ENCODE data around the gene APC.

APC gene

GRCh38 chr5:112784726-112785125, 47.0 kb downstream of the APC start:
- H3K36me3 ChIP-seq (ENCODE audit: control insufficient read depth, insufficient read depth, low read length) = peaks cover 26% of the 10 kb centered on the region
- H3K27ac ChIP-seq (ENCODE audit: low read depth, low read length, severe bottlenecking) = no peak overlapping the region
- 100% methylated on average over 1 of the region's 2 CpGs for WGBS, 2 experiments (ENCODE audit: insufficient coverage in 2 of 2)
- H3K9me3 ChIP-seq (ENCODE audit: control insufficient read depth, low read length) = no peaks in the 10 kb centered on the region
- H3K4me3 ChIP-seq (ENCODE audit: extremely low read depth, insufficient read depth, low read length, poor library complexity, severe bottlenecking) = no peak overlapping the region
- H3K4me1 ChIP-seq (ENCODE audit: control insufficient read depth, insufficient read depth, low read length, poor library complexity, severe bottlenecking) = no peaks in the 10 kb centered on the region

DNA sequence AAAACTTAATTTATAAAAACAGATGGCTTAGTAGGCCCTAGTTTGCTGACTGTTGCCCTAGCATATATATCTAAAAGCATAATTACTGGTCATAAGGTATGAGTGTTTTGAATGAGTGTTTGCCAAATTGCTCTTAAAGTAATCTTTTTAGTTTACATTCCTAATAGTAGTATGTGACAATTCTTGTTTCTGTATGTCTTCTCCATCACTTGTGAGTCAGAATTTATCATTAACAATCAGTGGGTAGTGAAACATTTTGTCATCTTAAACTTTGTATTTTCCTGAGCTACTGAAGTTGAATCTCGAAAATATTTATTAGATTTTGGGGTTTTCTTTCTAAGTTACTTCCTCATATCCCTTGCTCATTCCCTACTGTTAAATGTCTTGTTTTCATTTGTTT, 49.6 kb downstream of the APC start:
- Histone ChIP-seq H3K4me3 (ENCODE audit: extremely low read depth, insufficient read depth, low read length, poor library complexity, severe bottlenecking) (no peak overlapping the region), H3K36me3 (ENCODE audit: control insufficient read depth, insufficient read depth, low read length) (peaks cover 20% of the 10 kb centered on the region), H3K9me3 (ENCODE audit: control insufficient read depth, low read length) (no peaks in the 10 kb centered on the region), H3K27ac (ENCODE audit: low read depth, low read length, severe bottlenecking) (no peak overlapping the region), H3K4me1 (ENCODE audit: control insufficient read depth, insufficient read depth, low read length, poor library complexity, severe bottlenecking) (no peaks in the 10 kb centered on the region)
- WGBS, 2 experiments (ENCODE audit: insufficient coverage in 2 of 2) = no CpG with 5 or more reads among the region's 1 CpG

DNA sequence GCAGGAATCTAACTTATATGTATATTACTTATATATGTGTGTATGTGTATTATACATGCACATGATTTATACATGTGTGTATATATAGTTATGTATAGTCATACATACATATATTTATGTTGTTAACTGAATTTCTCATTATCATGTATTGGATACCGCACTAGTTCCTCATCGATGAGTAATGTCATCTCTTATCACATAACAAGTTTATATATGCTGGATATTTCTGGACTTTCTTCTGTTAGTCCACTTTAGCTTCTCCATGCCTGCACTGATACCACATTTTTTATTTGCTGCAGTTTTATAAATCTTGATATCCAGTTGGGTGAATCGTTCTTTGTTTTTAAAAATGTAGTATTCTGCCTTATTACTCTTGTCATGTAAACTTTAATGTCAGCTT, 50.2 kb downstream of the APC start:
- peaks cover 21% of the 10 kb centered on the region for H3K36me3 ChIP-seq (ENCODE audit: control insufficient read depth, insufficient read depth, low read length)

DNA sequence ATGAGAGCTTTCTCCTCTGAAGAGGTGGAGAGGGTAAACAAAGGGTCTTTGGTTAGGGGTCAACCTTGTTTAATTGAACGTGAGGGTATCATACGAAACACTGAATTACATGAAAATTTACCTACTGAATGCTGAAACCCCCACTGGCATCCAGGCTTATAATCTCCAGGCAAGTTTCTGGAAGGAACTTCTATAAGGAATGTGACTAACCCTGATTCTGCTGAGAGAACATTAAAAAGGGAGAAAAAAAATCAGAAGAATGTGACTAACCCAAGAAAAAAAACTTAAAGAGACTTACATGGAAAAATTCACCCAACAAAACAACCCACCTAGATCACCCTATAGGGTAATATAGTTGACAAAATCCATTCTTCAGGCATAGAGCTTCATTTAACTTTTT, 55.5 kb downstream of the APC start:
- Histone ChIP-seq H3K27ac (ENCODE audit: low read depth, low read length, severe bottlenecking) (no peak overlapping the region), H3K9me3 (ENCODE audit: control insufficient read depth, low read length) (no peaks in the 10 kb centered on the region), H3K36me3 (ENCODE audit: control insufficient read depth, insufficient read depth, low read length) (peaks cover 46% of the 10 kb centered on the region), H3K4me3 (ENCODE audit: extremely low read depth, insufficient read depth, low read length, poor library complexity, severe bottlenecking) (no peak overlapping the region), H3K4me1 (ENCODE audit: control insufficient read depth, insufficient read depth, low read length, poor library complexity, severe bottlenecking) (no peaks in the 10 kb centered on the region)
- WGBS, 2 experiments (ENCODE audit: insufficient coverage in 2 of 2) = no CpG with 5 or more reads among the region's 2 CpGs

More for the DNA sequence above, 50.2 kb downstream of the APC start:
- Histone ChIP-seq H3K27ac (ENCODE audit: low read depth, low read length, severe bottlenecking) (no peak overlapping the region), H3K4me3 (ENCODE audit: extremely low read depth, insufficient read depth, low read length, poor library complexity, severe bottlenecking) (no peak overlapping the region), H3K4me1 (ENCODE audit: control insufficient read depth, insufficient read depth, low read length, poor library complexity, severe bottlenecking) (no peaks in the 10 kb centered on the region), H3K9me3 (ENCODE audit: control insufficient read depth, low read length) (no peaks in the 10 kb centered on the region)
- no CpG with 5 or more reads among the region's 3 CpGs for WGBS, 2 experiments (ENCODE audit: insufficient coverage in 2 of 2)

- H3K4me1 ChIP-seq (ENCODE audit: control insufficient read depth, insufficient read depth, low read length, poor library complexity, severe bottlenecking) = no peaks in the 10 kb centered on the region
- no peaks in the 10 kb centered on the region for H3K9me3 ChIP-seq (ENCODE audit: control insufficient read depth, low read length)
- H3K36me3 ChIP-seq (ENCODE audit: control insufficient read depth, insufficient read depth, low read length) = peaks cover 52% of the 10 kb centered on the region
- 96 to 100% methylated on average over 3 to 4 of the region's 4 CpGs for WGBS, 2 experiments (ENCODE audit: insufficient coverage in 2 of 2)
- H3K4me3 ChIP-seq (ENCODE audit: extremely low read depth, insufficient read depth, low read length, poor library complexity, severe bottlenecking) = no peak overlapping the region
- no peak overlapping the region for H3K27ac ChIP-seq (ENCODE audit: low read depth, low read length, severe bottlenecking)
These were observed 56.7 kb downstream of the APC start for GRCh38 chr5:112794410-112794809.

GRCh38 chr5:112795342-112795741, 57.7 kb downstream of the APC start:
- no peak overlapping the region for H3K4me3 ChIP-seq (ENCODE audit: extremely low read depth, insufficient read depth, low read length, poor library complexity, severe bottlenecking)
- no peaks in the 10 kb centered on the region for H3K4me1 ChIP-seq (ENCODE audit: control insufficient read depth, insufficient read depth, low read length, poor library complexity, severe bottlenecking)
- H3K36me3 ChIP-seq (ENCODE audit: control insufficient read depth, insufficient read depth, low read length) = peaks cover 51% of the 10 kb centered on the region
- WGBS, 2 experiments (ENCODE audit: insufficient coverage in 2 of 2) = 57 to 82% methylated on average over 1 to 2 of the region's 3 CpGs
- no peaks in the 10 kb centered on the region for H3K9me3 ChIP-seq (ENCODE audit: control insufficient read depth, low read length)
- H3K27ac ChIP-seq (ENCODE audit: low read depth, low read length, severe bottlenecking) = no peak overlapping the region

DNA sequence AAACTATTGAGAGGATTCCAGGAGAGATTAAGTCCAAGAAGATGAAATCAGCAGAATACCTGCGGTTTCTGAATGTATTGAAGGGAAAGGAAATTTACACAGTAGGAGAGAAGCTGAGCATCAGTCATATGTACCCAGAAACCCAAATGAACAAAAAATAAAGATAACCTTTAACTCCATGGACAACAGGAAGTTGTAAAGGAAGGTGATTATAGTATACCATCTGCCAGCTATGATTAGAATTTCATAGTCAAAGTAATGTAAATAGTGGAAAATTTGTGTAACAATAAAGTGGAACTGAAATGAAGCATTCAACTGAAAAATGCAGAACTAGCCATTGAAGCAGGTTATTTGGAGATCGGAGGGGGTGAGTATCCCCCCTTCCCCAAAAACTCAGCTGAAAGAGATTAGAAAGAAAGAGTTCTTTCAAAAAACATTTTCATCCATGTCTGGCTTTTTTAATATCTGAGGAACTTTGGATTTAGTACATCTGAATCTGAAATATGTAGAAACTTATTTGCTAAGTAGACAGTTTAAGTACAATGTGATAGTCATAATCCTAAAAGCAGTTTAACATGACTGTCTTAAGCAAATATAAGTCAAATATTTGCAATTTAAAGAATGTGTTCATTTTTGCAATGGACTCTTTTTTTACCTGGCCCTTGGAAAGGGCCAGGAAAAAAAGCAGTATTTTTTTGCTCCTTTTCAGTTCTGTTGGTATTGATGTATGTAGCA, 58.4 kb downstream of the APC start:
- H3K9me3 ChIP-seq (ENCODE audit: control insufficient read depth, low read length) = no peaks in the 10 kb centered on the region
- WGBS, 2 experiments (ENCODE audit: insufficient coverage in 2 of 2) = 38 to 80% methylated on average over 1 of the region's 2 CpGs
- H3K4me1 ChIP-seq (ENCODE audit: control insufficient read depth, insufficient read depth, low read length, poor library complexity, severe bottlenecking) = no peaks in the 10 kb centered on the region
- no peak overlapping the region for H3K4me3 ChIP-seq (ENCODE audit: extremely low read depth, insufficient read depth, low read length, poor library complexity, severe bottlenecking)
- H3K27ac ChIP-seq (ENCODE audit: low read depth, low read length, severe bottlenecking) = no peak overlapping the region
- H3K36me3 ChIP-seq (ENCODE audit: control insufficient read depth, insufficient read depth, low read length) = peaks cover 52% of the 10 kb centered on the region

- H3K9me3 ChIP-seq (ENCODE audit: control insufficient read depth, low read length) = no peaks in the 10 kb centered on the region
- H3K27ac ChIP-seq (ENCODE audit: low read depth, low read length, severe bottlenecking) = no peak overlapping the region
- peaks cover 37% of the 10 kb centered on the region for H3K36me3 ChIP-seq (ENCODE audit: control insufficient read depth, insufficient read depth, low read length)
- 72 to 95% methylated on average over 2 of the region's 3 CpGs for WGBS, 2 experiments (ENCODE audit: insufficient coverage in 2 of 2)
- H3K4me3 ChIP-seq (ENCODE audit: extremely low read depth, insufficient read depth, low read length, poor library complexity, severe bottlenecking) = no peak overlapping the region
- H3K4me1 ChIP-seq (ENCODE audit: control insufficient read depth, insufficient read depth, low read length, poor library complexity, severe bottlenecking) = no peaks in the 10 kb centered on the region
These were observed 62.0 kb downstream of the APC start for GRCh38 chr5:112799661-112800060.

DNA sequence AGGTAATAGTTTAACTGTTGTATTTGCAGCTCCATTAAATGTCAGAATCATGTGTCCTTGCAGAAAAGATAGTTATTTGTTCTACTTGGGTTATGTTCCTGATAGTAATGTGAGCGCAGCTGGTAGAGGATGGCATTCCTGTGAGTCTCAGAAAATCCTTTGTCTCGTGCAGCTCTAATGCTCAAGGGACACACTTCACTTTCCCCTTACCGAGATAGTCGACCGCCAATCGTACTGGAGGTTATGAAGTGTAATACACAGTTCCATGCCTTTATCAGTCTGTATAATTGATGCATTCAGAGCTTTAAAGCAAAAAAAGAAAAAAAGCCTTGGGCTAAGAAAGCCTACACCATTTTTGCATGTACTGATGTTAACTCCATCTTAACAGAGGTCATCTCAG, 63.2 kb downstream of the APC start:
- Histone ChIP-seq H3K4me1 (ENCODE audit: control insufficient read depth, insufficient read depth, low read length, poor library complexity, severe bottlenecking) (no peaks in the 10 kb centered on the region), H3K36me3 (ENCODE audit: control insufficient read depth, insufficient read depth, low read length) (peaks cover 30% of the 10 kb centered on the region), H3K4me3 (ENCODE audit: extremely low read depth, insufficient read depth, low read length, poor library complexity, severe bottlenecking) (no peak overlapping the region), H3K9me3 (ENCODE audit: control insufficient read depth, low read length) (no peaks in the 10 kb centered on the region), H3K27ac (ENCODE audit: low read depth, low read length, severe bottlenecking) (no peak overlapping the region)
- WGBS, 2 experiments (ENCODE audit: insufficient coverage in 2 of 2) = 100% methylated on average over 2 of the region's 6 CpGs; no CpG with 5 or more reads in 1 of the 2 experiments

- H3K4me3 ChIP-seq (ENCODE audit: extremely low read depth, insufficient read depth, low read length, poor library complexity, severe bottlenecking) = no peak overlapping the region
- H3K4me1 ChIP-seq (ENCODE audit: control insufficient read depth, insufficient read depth, low read length, poor library complexity, severe bottlenecking) = no peaks in the 10 kb centered on the region
- H3K27ac ChIP-seq (ENCODE audit: low read depth, low read length, severe bottlenecking) = no peak overlapping the region
- WGBS, 2 experiments (ENCODE audit: insufficient coverage in 2 of 2) = 100% methylated on average over 1 of the region's 1 CpG
- peaks cover 41% of the 10 kb centered on the region for H3K36me3 ChIP-seq (ENCODE audit: control insufficient read depth, insufficient read depth, low read length)
- H3K9me3 ChIP-seq (ENCODE audit: control insufficient read depth, low read length) = no peaks in the 10 kb centered on the region
These were observed 73.3 kb downstream of the APC start for GRCh38 chr5:112811023-112811422.

- Histone ChIP-seq H3K9me3 (ENCODE audit: control insufficient read depth, low read length) (no peaks in the 10 kb centered on the region), H3K36me3 (ENCODE audit: control insufficient read depth, insufficient read depth, low read length) (peaks cover 42% of the 10 kb centered on the region), H3K27ac (ENCODE audit: low read depth, low read length, severe bottlenecking) (no peak overlapping the region), H3K4me1 (ENCODE audit: control insufficient read depth, insufficient read depth, low read length, poor library complexity, severe bottlenecking) (no peaks in the 10 kb centered on the region), H3K4me3 (ENCODE audit: extremely low read depth, insufficient read depth, low read length, poor library complexity, severe bottlenecking) (no peak overlapping the region)
- WGBS, 2 experiments (ENCODE audit: insufficient coverage in 2 of 2) = no CpG with 5 or more reads among the region's 1 CpG
These were observed 74.9 kb downstream of the APC start for GRCh38 chr5:112812549-112812948.
